Measurements from ENCODE around the gene SAFB. TPM values are rescaled to one million over a fixed set of nuclear protein-coding genes. Genes with fewer than 3 reads are reported as not detected.

The SAFB gene
- total RNA-seq, 1 donor from 2014 or later: 77.9 TPM

DNA sequence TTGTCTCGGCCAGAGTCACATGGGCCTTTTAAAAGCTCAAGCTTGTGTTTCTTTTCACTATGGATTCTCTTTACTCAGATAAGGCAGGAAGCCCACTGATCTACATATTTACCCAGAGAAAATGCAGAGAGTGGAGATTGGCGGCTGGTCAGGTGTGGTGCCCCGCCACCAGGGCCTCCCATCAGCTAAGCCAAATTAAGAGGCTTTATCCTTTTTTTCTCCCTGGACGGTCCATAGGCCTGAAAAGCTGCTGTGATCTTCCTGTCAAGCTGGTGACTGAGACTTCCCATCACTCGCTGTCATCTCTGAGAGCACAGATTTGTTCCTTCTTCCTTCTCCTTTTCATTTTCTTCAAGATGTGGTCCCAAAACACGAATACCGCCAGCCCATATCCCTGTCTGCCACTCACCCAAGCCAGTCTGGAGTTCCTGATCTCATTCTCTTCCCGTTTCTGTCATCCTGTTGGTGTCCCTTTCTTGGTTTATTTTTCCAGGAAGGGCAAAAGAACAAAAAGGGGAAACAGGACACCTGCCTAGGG is 1.9 kb downstream of the SAFB start:
- no peak for DNase-seq (ENCODE audit: extremely low read depth, low read depth, low spot score)

- no peak for DNase-seq (ENCODE audit: extremely low read depth, low read depth, low spot score)
Measured at GRCh38 chr19:5625641-5626040, 2.8 kb downstream of the SAFB start.

DNA sequence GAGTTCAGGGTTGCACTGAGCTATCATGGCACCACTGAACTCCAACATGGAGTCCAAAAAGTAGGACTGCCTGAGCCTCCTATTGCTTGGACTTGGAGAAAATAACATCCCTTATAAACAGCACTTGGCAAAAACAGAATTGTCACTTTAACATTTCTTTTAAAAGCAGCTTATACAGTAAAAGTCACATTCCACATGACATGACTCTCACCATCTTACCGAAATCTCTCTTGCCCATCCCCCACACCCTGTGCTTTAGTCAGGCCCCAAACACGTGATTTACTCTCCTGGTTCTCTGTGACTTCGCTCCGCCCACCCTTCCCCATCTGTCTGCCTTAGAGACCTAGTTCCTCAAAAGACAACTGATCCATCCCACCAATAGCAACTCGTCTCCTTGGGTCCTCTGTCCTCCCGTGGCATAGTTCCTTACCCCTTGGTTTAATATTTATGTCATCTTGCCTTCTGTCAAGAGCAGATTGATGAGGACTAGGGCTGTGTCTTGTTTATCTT is 4.6 kb downstream of the SAFB start:
- DNase-seq (ENCODE audit: extremely low read depth, low read depth, low spot score): no peak

DNA sequence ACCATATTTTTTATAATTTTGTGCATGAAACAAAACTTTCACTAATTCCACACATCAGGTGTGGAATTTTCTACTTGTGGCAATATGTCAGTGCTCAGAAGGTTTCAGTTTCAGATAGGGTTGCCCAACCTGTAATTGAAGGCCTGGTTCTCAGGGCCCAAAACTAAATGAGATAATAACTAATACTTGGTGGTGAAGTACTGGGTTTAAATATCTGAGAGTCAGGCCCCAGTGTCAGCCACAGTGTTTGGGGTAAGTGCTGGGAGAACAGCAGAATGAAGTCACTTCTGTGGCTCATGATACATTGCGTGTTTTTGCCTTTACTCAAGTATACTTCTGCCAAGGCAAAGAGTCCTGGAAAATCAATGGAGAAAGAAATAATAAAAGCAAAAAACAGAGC is 5.6 kb downstream of the SAFB start:
- no peak for DNase-seq (ENCODE audit: extremely low read depth, low read depth, low spot score)

- no peak for DNase-seq (ENCODE audit: extremely low read depth, low read depth, low spot score)
Measured at GRCh38 chr19:5628919-5629481, 6.1 kb downstream of the SAFB start.

DNA sequence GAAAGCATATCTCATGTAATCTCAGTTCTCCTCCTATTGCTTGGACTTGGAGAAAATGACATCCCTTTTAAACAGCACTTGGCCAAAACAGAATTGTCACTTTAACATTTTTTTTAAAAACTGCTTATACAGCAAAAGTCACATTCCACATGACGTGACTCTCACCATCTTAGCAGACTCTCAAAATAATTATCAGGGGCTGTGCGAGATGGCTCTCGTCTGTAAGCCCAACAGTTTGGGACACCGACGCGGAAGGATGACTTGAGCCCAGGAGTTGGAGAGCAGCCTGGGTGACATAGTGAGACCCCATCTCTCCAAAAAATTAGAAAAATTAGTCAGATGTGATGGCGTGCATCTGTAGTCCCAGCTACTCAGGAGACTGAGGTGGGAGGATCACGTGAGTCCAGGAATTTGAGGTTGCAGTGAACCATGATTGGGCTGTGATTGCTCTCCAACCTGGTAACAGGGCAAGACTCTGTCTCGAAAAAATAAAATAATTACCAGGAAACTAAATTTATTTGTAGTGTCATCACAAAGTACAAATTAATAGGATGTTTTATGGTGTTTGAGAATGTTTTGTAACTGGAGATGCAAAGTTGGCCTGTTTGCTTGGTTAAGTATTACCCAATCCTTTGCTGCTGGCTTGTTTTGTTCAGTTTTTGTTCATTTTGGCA is 8.8 kb downstream of the SAFB start:
- no peak for DNase-seq (ENCODE audit: extremely low read depth, low read depth, low spot score)

GRCh38 chr19:5632241-5632612 is 9.3 kb downstream of the SAFB start:
- DNase-seq (ENCODE audit: extremely low read depth, low read depth, low spot score): no peak

DNA sequence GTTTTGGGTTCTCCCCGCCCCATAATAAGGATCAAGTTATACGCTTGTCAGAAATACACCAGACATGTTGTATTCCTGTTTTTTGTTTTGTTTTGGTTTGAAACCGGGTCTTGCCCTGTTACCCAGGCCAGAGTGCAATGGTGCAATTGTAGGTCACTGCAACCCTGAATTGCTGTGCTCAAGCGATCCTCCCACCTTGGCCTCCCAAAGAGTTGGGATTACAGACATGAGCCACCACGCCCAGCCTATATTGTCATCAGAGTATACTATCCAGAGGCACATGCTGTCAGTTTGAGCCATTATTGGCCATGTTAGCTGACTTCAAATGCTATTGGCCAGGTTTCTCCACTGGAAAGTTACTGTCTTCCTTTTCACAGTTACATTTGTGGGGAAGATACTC is 9.8 kb downstream of the SAFB start:
- no peak for DNase-seq (ENCODE audit: extremely low read depth, low read depth, low spot score)

DNA sequence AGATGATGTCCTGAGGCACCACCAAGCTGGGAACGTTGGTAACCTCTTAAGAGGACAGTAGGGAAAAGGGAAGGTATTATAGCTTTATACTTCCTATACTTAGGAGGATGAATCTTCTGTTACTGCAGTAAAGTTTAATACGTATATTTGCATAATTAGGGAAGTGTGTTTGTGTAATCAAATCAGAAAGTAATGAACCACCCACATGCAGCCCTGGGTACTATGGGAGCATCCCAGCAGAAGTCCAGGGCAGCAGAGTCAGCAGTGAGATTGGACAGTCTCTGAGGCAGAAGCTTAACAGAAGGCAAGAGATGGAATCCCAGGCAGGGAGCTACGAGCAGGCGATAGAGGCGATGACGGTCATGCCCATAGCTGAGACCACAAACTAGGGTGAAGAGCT is 12.5 kb downstream of the SAFB start:
- DNase-seq (ENCODE audit: extremely low read depth, low read depth, low spot score): no peak

- no peak for DNase-seq (ENCODE audit: extremely low read depth, low read depth, low spot score)
Measured at GRCh38 chr19:5637971-5638370, 15.1 kb downstream of the SAFB start.

GRCh38 chr19:5641171-5641570 is 18.3 kb downstream of the SAFB start:
- no peak for DNase-seq (ENCODE audit: extremely low read depth, low read depth, low spot score)

- no peak for DNase-seq (ENCODE audit: extremely low read depth, low read depth, low spot score)
Measured at GRCh38 chr19:5642204-5642603, 19.3 kb downstream of the SAFB start.

DNA sequence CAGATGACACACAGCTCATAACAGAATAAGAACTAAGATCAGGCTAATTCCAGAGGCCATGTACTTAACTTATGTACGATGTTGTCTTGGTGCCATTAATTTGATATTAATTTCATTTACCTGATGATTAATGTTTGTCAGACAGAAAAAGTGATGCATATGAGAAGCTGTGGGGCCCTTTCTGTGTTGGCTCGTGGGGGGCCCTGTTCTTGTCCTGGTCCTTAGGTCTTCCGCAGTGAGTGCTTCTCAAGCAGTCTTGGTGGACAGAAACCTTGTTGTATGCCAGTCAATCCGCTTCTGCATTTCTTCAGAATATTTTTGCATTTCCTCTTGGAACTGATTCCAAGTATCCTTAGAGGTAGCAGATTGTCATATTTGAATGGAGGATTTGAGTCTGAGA is 20.2 kb downstream of the SAFB start:
- no peak for DNase-seq (ENCODE audit: extremely low read depth, low read depth, low spot score)

DNA sequence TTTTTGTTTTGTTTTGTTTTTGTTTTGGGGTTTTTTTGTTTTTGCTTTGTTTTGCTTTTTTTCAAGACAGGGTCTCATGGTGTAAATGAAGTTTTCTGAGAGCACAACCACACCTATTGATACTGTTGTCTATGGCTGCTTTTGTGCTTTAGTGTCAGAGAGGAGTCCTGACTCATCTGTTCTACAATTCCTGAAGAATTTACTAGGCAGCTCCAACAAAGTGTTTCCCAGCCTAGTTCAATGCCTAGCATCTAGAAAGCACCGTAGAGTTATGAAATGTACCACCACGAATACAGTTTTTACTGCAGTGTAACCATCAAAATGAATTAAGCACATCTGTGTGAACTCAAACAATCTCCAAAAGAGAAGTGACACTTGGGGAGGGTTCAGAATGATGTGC is 21.2 kb downstream of the SAFB start:
- DNase-seq (ENCODE audit: extremely low read depth, low read depth, low spot score): no peak

GRCh38 chr19:5645409-5645808 is 22.5 kb downstream of the SAFB start:
- no peak for DNase-seq (ENCODE audit: extremely low read depth, low read depth, low spot score)

DNA sequence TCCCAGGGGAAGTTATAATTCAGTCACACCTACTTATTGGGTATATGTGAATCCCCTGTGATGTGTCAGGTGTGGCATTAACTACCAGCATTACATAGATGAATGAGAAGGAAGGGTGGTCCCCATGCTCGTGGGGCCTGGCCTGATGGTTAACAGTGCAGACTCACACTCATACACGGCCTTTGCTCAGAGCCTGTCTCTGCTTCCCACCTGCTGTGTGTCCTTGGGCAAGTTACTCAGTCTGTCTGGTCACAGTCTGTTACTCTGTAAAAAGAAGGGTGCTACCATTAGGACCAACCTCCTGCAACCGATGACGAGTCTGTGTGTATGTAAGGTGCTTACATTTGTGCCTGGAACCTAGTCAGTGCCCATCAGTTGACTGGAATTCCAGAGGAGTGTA is 23.8 kb downstream of the SAFB start:
- no peak for DNase-seq (ENCODE audit: extremely low read depth, low read depth, low spot score)

- DNase-seq (ENCODE audit: extremely low read depth, low read depth, low spot score): no peak
Measured at GRCh38 chr19:5648464-5648863, 25.6 kb downstream of the SAFB start.

GRCh38 chr19:5651361-5651760 is 28.5 kb downstream of the SAFB start:
- no peak for DNase-seq (ENCODE audit: extremely low read depth, low read depth, low spot score)

GRCh38 chr19:5652261-5652660 is 29.4 kb downstream of the SAFB start:
- DNase-seq (ENCODE audit: extremely low read depth, low read depth, low spot score): no peak

- no peak for DNase-seq (ENCODE audit: extremely low read depth, low read depth, low spot score)
Measured at GRCh38 chr19:5654931-5655330, 32.0 kb downstream of the SAFB start.

DNA sequence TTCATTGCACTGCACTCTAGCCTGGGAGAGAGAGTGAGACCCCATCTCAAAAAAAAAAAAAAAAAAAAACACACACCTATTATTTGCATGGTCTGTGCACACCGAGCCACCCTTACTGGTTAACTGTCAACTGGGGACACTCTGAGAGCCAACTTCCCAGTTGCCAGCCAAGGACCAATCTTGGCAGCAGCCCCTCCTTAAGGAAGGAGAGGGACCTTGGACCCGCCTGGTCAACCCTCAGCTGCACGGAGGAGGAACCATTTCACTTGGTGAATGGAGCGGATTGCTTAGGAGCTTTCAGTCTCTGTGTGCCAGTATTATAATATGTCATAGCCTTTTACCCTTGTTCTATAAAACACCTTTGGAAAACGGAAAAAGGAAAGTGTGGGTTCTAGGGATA is 32.5 kb downstream of the SAFB start:
- DNase-seq (ENCODE audit: extremely low read depth, low read depth, low spot score): no peak

DNA sequence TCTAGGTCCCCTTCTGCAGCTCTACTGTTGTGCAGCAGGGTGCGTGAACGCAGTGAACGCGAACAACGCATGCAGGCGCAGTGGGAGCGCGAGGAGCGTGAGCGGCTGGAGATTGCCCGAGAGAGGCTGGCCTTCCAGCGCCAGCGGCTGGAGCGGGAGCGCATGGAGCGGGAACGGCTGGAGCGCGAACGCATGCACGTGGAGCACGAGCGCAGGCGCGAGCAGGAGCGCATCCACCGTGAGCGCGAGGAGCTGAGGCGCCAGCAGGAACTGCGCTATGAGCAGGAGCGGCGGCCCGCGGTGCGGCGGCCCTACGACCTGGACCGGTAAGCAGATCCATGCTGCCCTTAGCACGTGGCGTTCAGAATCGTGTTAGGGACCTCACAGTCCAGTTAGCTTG is 38.6 kb downstream of the SAFB start:
- DNase-seq (ENCODE audit: extremely low read depth, low read depth, low spot score): no peak

GRCh38 chr19:5663904-5664303 is 41.0 kb downstream of the SAFB start:
- no peak for DNase-seq (ENCODE audit: extremely low read depth, low read depth, low spot score)
